Midbrain (tissue), 1 donor: ENCODE data around the gene ABLIM3.
A peak's percentile ranks its signal among the peaks of the same experiment; 100 is the strongest.

ENCODE experiments used
- DNase-seq: peaks from one replicate; lab custom pipeline; 2025; lab: John Stamatoyannopoulos, UW

ABLIM3 gene

DNA sequence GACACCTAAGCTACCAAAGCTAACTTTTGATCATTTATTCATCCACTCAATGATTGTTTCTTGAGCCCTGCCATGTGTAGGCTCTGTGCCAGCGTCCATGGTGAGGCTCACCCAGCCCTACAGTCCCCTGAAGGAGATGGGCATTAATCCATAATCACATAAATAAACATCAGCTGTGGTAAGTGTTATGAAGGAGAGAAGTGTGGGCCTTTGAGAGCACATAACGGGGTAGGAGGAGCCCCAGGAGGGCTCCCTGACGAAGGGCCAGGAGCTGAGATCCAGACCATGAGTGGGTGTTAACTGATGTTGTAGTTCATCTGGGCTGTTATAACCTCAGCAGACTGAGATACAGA lies 76.5 kb downstream of the ABLIM3 start:
- no peak for DNase-seq

DNA sequence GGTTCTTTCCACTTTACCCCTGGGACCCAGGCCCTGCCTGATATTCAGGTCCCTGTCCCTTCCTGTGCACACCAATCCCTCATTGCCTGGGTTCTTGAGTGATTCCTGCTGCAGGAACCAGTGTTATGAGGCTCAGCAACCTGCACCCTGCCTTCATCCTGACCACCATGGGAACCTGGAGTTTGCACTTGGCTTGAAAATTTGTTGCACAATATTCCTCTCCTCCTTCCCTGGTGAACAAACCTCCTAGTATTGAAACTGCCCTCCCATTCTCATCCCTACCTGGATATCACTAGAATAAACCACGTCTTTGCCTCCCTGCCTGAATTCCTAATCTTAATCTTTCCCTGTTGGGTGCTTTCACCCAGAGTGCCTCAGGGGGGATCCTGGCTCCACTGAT lies 78.3 kb downstream of the ABLIM3 start:
- no peak for DNase-seq

DNA sequence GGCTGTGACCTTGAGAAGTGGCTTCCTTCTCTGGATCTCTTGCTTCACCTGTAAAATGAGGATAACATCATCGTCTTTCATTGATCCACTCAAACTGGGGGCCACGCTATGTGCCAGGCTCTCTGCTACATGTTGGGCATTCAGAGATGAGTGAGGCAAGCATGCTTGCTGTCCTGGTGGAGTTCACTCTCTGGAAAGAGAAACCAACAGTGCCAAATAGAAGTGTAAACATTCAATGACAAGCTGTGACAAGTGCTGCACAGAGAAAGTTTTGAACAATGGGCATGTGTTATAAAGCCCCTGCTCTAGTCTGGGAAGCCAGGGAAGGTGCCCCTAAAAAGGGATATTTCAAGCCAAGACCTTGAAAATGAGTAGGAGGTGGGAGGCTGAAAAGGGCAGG lies 79.5 kb downstream of the ABLIM3 start:
- DNase-seq, result no peak

DNA sequence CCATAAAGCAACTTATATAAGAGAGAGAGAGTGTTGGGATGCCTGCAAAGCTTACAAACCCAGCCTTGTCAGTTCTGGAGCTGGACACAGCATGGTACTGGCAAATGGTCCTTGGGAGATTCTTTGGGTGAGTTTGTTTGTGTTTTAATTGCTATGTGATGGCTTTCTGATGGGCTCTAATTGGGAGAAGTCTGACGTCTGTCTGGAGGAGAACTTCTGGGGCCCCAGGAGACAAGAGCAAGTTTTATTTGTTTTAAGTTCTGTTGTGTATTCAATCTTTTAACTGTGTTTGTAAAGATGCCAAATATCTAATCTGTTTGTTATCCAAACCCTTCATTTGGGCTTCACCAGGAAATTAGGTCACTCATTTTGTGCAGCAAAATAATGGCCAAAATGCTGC lies 80.0 kb downstream of the ABLIM3 start:
- no peak for DNase-seq

DNA sequence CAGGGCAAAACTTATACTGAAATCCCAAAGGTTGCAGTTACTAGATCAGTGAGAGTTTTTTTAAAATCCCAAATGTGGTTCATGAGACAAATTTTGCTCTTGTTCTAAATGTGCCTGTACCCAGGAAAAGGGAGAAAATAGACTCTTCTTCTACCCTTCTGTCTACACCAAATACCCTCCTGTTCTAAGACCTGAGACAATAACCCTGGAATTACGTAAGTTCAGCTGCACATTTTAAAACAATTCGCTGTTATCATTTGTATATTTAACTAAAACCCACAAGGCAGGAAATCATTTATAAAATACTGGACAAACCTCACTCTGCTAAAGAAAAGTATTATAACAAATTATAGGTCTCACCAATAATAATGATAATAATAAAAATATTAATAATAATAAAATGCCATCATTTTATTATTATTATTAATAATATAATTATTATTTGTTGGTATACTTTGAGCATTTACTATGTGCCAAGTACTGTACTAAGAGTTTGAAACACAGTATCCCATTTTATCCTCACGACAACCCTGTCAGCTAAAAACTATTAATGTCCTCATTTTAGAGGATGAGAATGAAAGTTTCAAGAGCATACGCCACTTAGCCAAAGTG lies 80.5 kb downstream of the ABLIM3 start:
- no peak for DNase-seq

DNA sequence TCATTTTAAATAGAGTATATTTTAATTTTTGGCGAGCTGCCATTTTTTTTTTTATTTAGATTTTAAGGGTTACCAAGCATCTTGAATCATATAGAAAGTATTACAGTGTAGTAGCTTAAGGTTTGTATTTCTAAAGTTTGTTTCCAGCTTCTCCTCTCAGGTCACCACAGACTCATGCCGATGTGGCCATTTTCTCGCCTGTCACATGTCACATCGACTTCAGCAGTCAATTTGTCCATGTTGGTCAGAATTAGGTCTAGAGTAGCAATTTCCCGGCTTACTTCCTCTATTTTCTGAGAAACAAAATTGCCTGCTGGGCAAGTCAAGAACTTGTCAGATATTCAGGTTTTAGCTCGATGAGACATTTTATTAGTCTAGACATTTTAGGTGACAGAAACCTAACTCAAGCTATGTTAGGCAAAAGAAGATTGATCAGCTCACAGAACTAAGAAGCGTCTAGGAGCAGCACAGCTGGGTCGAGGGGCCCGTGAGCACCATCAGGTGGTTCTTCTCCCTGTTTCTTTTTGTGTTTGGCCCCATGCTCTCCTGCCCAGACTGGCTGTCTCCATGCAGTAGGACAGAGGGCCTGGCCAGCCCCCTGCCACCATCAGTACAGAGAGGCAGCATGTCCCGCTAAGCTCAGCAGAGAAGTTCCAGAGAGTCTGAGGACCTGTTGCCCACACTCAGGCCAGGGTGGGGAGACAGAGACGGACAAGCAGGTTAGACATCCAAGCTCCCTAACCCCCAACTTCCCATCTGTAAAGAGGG lies 82.0 kb downstream of the ABLIM3 start:
- peak; percentile 8 for DNase-seq

DNA sequence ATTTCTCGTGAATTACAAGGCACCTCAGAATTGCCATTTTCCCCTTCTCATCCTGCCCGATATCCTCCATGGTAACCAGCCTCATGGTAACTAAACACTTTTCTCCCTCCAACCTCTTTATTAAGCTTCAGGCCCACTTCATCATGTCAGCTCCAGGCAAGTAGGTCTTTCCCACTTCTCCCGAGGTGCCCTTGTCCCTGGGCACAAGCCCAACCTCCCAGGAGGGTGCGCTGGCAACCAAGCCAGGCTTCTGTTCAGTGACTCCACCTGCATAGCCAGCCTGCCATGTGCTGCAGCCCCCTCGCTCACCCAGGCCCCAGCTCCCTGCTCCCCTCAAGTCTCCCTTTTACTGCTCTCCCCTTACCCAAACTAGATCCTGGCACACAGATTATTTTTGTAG lies 83.0 kb downstream of the ABLIM3 start:
- no peak for DNase-seq

DNA sequence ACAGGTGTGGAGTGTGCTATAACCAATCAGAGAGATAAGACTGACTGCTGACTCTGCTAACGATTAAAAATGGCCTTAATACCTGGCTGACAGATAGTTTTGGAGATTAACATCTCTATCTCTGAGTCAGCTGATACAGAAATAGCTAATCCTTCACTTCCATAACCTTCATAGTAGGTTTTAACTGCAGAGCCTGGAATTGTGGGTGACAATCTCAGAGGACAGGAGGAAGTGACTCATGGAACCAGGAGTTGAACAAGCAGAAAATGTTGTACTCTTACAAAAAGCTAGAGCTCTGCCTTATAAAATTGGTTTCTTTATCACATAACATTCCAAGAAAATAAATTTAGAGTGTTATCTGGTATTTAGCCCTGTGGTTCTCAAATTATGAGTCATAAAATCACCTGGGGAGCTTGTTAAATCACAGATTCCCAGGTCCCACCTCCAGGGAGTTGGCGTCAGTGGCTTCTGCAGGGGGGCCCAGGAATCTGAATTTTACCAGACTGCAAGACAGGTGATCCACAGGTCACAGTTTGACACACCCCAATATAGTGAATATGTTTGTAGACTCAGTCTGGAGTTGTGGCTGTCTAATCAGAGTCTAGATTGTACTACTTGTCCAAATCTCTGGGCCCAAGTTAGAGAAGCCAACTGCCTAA lies 86.0 kb downstream of the ABLIM3 start:
- no peak for DNase-seq

DNA sequence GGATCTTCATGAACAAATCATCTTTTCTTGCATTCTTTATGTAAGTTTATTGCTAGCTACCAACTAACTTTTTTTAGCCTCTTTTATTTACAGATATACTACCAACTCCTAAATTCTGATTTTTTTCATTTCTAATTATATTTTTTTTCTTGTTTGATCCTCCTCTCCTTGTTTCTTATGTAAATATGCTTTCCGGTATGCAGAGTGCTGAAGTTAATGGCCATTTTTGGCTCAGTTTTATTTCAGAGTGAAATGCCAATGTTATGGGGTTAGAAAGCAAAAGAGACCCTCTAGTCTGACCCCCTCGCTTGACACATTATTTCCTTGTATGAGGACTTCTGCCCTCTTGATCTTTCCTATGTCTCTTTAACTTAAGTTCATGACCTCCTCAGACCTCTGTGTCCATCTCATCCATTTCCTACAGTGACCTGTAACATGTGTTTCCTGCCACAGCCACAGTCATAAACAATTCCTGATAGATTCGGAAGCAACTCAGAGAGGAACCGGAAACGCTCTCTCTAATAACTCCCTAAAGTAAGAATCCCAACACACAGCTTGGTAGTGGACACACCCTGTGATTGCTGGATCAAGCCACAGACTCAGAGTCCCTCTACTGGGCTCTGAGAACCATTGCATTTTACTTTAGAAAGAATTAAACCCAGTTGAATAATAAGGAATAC lies 87.5 kb downstream of the ABLIM3 start:
- peak; percentile 60 for DNase-seq

DNA sequence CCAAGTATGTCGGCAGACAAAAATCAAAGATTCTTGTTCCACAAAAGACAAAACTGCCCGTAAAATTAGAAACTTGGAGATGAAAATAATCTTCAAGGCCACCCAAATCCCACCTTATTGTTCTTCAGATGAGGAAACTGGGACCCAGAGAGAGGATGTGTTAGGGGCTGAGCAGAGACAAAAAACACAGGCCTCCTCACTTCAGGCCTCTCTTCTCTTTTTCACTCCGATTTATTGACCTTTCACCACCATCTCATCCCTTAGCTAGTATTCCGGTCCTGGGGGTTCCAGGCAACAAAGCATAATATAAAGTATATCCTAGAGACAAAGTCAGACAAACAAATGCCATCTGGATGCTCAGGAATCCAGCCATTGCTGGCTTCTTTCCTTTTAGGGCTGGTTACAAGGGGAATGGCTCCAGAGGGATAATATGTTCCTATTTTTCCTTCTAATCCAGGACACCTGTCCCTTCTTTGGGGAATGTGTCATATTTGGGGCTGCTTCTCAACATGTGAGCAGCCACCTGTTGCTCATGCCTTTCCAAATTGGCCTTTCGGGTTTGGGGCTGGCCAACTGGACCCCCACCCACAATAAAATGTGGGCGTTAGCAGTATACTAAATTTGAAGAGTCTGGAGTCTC lies 88.1 kb downstream of the ABLIM3 start:
- DNase-seq, result no peak

DNA sequence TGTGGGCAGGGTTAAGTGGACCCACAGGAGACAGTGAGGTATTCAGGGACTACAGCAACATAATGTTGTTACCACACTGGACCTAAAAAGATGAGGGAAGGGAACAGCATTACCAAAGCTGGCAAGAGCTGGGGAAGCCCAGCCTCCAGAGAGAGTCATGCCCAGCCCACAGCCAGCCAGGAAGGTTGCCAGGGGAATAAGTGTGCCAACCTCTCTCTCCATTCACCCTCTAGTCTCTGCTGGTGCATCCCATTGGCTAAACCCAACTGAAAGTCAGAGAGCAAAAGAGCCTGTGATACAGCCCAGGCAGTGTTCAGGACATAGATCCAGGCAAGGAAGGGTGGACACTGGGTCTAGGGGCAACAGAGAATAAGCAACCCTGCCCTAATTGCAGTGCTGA lies 94.5 kb downstream of the ABLIM3 start:
- DNase-seq, result peak; percentile 48

DNA sequence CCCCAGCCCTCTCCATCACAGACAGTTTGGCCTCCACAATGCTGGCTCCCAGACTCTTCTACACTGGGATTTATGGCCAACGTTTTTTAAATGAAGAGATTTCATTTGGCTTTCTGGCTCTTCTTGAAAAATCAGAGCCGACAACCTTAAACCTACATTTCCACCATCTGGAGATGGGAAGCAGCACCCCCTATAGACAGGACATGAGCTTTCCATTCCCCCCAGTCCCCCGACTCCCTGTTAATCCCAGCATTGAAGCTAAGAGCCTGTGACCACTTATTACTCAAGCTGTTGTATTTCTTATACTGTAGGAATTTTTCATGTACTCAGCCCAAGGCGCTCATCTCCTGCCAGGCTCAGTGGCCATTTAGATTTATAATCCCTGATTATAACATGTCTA lies 96.4 kb downstream of the ABLIM3 start:
- no peak for DNase-seq

DNA sequence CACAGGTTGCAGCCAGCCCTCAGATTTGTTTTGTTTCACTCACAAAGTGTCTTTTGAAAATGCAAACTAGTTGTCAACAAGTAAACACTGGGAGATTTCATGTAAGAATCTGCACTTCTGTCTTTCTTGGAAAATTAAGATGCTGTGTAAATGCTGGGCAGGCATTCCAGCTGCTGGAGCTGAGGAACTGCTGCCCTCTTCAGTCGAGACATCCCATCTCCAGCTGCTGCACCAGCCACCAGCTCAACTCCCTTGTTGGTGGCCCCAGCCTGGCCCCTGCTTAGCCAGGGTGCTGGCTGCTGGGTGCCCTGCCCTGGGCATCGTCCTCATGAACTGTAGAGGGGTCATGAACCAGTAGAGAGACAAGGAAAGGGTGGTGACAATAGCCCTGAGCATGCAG lies 97.2 kb downstream of the ABLIM3 start:
- DNase-seq, result no peak

DNA sequence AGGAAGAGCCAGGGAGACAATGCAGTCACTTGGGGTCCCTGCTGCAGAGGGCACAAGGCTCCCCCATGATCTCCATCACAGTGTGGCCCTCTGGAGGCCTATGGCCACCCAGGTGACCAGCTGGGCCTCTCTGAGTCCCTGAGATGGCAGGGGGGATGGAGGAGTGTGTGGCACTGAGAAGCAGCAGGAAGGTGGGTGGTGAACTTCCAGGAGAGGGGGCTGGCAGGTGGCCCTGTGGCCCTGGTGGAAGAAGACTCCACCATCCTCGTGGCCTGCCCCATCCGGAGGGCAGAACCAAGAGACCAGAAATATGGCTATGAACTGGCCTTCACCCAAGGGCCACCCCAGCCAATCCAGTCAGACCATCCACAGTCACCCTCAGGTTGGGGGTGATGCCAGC lies 98.6 kb downstream of the ABLIM3 start:
- no peak for DNase-seq

DNA sequence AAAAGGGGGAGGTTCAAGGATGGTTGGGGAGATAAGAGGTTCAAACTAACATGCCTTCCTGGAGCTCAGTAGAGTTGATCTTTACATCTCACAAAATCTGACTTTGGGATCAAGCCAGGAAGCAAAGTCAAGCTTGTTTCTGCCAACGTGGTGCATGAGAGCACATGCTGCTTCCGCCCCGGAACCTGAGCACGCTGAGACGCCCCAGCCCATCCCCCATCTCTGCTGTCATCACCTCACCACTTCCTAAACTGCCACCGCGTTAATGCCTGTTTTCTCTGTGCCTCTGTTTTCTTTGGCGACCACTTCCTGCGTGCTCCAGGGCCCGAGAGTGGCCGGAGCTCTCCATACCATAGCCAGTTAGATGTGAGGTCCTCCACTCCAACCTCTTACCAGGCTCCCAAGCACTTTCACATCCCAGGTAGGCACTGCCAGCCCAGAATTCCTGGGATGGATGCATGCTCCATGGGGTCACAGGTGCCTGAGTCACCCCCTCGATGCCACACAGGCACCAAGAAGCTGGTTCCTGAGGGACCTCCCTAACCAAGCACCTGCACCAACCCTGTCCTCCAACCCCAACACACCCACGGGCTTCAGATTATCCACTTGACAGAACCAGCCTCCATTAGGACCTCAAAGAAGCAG lies 99.2 kb downstream of the ABLIM3 start:
- DNase-seq, result no peak

DNA sequence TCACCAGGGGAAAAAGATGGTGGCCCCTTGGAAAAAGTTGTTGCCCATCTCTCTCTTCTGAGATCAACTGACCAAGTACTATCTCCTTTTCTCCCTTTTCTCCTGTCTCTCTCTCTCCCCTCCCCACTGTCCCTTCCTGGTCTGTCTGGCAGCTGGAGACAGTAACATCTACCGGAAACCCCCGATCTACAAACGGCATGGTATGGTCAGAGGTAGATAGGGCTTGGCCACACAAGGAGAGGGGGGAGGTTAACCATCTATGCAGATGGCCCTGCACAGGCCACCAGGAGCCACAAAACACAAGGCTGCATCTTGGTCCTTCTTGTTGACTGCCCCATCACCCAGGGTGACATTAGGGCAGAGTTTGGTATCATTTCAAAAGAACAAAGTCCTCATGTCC lies 101.0 kb downstream of the ABLIM3 start:
- no peak for DNase-seq

DNA sequence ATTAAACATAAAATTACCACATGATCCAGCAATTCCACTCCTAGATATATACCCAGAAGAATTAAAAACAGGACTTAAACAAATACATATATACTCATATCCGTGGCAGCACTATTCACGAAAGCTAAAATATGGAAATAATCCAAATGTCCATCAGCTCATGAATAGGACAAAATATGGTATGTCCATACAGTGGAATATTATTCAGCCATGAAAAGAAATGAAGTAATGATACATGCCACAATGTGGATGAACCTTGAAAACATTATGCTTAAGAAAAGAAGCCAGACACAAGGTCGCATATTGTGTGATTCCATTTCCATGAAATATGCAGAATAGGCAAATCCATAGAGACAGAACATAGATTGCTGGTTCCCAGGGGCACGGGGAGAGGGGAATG lies 105.6 kb downstream of the ABLIM3 start:
- DNase-seq, result no peak

DNA sequence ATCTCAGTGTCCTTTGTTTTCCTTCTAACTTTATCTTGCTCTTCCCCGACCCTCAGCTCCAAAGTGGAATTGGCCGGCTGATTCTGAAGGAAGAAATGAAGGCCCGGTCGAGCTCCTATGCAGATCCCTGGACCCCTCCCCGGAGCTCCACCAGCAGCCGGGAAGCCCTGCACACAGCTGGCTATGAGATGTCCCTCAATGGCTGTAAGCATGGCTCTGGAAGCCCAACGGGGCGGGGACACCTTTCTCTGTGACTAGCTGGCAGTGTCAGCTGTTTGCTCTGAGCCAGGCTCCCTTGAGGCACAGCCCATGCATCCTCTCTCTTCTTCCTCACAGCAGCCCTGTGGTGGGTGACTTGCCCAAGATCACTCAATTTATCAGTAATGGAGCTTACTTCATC lies 106.4 kb downstream of the ABLIM3 start:
- no peak for DNase-seq

DNA sequence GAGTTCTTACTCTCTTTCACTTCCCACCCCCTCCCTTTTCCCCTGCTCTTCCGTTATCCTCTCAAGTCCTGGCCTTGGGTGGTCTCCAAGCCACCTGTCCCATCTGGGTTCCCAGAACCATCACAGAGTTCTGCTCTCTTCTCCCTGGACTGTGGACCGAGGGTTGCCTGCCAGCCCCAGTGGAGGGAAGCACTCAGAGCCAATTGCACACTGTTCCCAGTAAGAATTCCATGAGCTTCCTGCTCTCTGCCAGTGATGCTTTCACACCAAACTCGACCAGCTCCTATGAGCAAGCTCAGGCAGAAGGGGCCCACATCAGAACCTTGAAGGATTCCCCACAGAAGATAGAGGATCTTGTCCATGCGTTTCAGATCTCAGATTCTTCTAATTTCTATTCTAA lies 110.3 kb downstream of the ABLIM3 start:
- no peak for DNase-seq

DNA sequence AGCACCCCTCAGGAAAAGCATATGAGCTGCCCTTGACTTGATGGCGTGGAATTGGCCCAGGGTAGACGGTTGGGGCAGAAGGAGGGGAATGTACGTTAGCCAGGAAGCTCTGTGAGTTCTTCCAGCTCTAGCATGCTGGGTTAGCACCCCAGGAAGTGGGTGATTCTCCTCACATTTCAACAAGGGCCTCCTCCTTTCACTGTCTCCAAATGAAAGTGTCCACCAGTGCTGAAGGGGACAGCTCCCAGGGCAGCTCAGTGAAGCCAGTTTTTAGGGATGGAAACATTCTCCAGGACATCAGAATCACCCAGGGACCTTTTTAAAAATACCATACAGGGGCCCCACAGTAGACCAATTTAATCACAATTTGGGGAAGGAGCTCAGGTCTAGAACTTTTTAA lies 113.2 kb downstream of the ABLIM3 start:
- DNase-seq, result no peak

DNA sequence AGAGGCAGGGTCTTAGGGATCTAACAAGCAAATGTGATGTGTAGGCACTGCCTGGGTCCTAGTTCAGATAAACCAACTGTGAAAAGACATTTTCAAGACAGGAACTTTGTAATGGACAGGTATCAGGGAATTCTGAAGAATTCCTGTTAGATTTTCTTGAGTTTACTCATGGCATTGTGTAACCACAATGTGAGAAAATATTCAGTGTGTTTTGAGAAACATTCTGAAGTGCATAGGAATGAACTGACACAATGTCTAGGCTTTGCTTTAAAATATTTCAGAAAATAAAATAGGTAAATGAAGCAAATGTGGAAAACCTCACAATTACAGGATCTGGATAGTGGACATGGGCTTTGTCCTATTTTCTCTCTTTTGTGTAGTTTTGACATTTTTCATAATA lies 115.2 kb downstream of the ABLIM3 start:
- DNase-seq, result no peak

DNA sequence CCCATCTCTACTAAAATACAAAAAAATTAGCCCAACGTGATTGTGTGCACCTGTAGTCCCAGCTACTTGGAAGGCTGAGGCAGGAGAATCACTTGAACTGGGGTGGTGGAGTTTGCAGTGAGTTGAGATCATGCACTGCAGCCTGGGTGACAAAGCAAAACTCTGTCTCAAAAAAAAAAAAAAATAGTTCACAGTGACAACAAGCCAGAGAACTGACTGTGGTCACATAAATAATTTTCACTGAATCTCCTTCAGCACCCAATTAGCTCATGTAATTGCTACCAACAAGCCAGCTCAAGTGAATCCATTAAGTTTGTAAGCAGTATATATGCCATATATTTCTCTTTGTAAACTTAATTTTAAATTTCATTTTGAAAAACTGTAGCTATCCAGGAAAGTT lies 115.8 kb downstream of the ABLIM3 start:
- DNase-seq, result no peak
